Mesothelial cell of epicardium (in vitro differentiated cells): ENCODE results near the gene MOB1B. TPM values are rescaled to one million over a fixed set of nuclear protein-coding genes. Genes with fewer than 3 reads are reported as not detected.

Source experiments
- DNase-seq, 2 experiments: peaks; one replicate each; pipeline ENCODE4 v3.0.0; 2021; ENCODE audit warnings: low spot score in 2 of 2; ENCODE audit not compliant: unreplicated experiment in 2 of 2
- H3K27ac Mint-ChIP-seq: 2 replicates; pipeline ENCODE4 v1.8.0; 2021; ENCODE audit warnings: mixed read lengths
- H3K27me3 Mint-ChIP-seq: 2 replicates; pipeline ENCODE4 v1.8.0; 2021; ENCODE audit warnings: low read depth, mixed read lengths
- H3K36me3 Mint-ChIP-seq: 2 replicates; pipeline ENCODE4 v1.8.0; 2021; ENCODE audit warnings: mixed read lengths
- H3K4me1 Mint-ChIP-seq: 2 replicates; pipeline ENCODE4 v1.8.0; 2021; ENCODE audit warnings: mixed read lengths
- H3K4me3 Mint-ChIP-seq: 2 replicates; pipeline ENCODE4 v1.8.0; 2021; ENCODE audit warnings: mild to moderate bottlenecking, moderate library complexity, mixed read lengths
- H3K9me3 Mint-ChIP-seq: 2 replicates; pipeline ENCODE4 v1.8.0; 2021; ENCODE audit warnings: mixed read lengths
- total RNA-seq: library from RNA; stranded (reverse); gene quantifications from 3 replicates; pipeline ENCODE4 v1.2.1, GENCODE V29; 2021
- TF ChIP-seq, protein P1 (sequence below): fragments of 200-600 bp; sonication (generic); IDR thresholded peaks from one replicate; pipeline ENCODE4 v1.5.0; 2021; ENCODE audit warnings: antibody characterized with exemption; ENCODE audit not compliant: unreplicated experiment

MOB1B gene
- total RNA-seq, 1 donor from 2014 or later, result 36.2 TPM

GRCh38 chr4:70914631-70915030, 12.5 kb downstream of the MOB1B start:
- no peak for DNase-seq
- peaks cover 48% of the 10 kb centered on the region for H3K36me3 Mint-ChIP-seq
- H3K4me3 Mint-ChIP-seq, result no peak overlapping the region
- H3K27ac Mint-ChIP-seq, result no peak overlapping the region
- H3K9me3 Mint-ChIP-seq, result peaks cover 4% of the 10 kb centered on the region
- TF ChIP-seq, protein P1, sequence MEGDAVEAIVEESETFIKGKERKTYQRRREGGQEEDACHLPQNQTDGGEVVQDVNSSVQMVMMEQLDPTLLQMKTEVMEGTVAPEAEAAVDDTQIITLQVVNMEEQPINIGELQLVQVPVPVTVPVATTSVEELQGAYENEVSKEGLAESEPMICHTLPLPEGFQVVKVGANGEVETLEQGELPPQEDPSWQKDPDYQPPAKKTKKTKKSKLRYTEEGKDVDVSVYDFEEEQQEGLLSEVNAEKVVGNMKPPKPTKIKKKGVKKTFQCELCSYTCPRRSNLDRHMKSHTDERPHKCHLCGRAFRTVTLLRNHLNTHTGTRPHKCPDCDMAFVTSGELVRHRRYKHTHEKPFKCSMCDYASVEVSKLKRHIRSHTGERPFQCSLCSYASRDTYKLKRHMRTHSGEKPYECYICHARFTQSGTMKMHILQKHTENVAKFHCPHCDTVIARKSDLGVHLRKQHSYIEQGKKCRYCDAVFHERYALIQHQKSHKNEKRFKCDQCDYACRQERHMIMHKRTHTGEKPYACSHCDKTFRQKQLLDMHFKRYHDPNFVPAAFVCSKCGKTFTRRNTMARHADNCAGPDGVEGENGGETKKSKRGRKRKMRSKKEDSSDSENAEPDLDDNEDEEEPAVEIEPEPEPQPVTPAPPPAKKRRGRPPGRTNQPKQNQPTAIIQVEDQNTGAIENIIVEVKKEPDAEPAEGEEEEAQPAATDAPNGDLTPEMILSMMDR, result no peak
- H3K27me3 Mint-ChIP-seq, result no peaks in the 10 kb centered on the region
- no peaks in the 10 kb centered on the region for H3K4me1 Mint-ChIP-seq

DNA sequence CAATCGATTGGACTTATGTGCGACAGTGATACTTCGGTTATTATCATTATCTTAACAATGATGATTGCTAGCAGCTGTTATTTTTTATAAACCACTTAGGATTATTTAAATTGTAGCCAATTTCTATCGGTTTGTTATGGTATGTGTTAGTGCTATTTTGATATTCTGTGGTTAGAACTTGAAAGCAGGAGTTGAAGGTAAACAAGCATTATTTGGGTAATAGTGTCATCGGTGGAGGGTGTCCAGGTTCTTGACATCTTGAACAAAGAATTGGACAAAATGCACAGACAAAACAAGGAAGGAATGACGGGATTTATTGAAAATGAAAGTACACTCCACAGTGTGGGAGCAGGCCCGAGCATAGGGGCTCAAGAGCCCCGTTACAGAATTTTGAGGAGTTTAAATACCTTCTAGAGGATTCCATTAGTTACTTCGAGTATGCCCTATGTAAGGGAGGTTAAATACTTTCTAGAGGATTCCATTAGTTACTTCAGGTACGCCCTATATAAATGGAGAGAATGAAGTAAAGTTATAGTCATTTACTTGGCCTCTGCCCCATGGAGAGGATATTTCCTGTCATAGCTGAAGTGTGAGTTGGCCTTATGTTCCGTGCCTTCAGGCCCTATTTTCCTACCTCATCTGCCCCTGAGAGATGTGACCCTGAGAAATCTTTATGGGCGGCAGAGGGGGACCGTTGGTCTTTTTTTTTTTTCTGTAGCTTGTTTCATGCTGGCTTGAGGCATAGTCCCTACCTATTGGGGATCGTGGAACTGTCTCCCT, 13.1 kb downstream of the MOB1B start:
- Mint-ChIP-seq H3K27me3 (no peaks in the 10 kb centered on the region), H3K4me1 (no peaks in the 10 kb centered on the region), H3K4me3 (no peak overlapping the region), H3K9me3 (peaks cover 6% of the 10 kb centered on the region), H3K36me3 (peaks cover 51% of the 10 kb centered on the region), H3K27ac (peak overlapping the region; percentile 0)
- TF ChIP-seq, protein P1, result no peak
- DNase-seq, result no peak

- H3K4me3 Mint-ChIP-seq, result no peak overlapping the region
- TF ChIP-seq, protein P1, result no peak
These were observed 13.8 kb downstream of the MOB1B start for GRCh38 chr4:70915874-70916559.

DNA sequence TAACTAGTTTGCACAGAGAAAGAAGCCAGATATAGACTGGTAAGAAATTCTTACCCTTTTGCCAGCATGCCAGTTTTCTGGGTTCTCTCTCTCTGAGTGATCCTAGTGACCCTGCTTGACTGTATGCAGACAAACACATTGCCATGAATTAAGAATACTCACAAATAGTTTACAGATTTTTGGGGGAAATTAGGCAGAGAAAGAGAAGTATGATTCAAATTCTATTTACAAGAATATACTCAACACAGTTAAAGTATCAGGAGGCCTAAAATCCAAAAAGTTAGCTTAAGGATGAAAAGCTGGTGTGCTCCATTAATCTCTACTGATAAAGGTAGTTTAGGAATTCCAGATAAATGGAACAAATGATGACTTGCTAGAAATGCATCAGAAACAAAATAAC, 18.4 kb downstream of the MOB1B start:
- no peak for DNase-seq
- Mint-ChIP-seq H3K36me3 (peaks cover 37% of the 10 kb centered on the region), H3K9me3 (peaks cover 19% of the 10 kb centered on the region), H3K27ac (no peak overlapping the region), H3K27me3 (no peaks in the 10 kb centered on the region), H3K4me3 (no peak overlapping the region), H3K4me1 (peaks cover 2% of the 10 kb centered on the region)
- TF ChIP-seq, protein P1, result no peak

More at GRCh38 chr4:70915874-70916559, 13.8 kb downstream of the MOB1B start:
- Mint-ChIP-seq H3K27me3 (no peaks in the 10 kb centered on the region), H3K27ac (no peak overlapping the region), H3K36me3 (peaks cover 58% of the 10 kb centered on the region), H3K4me1 (no peaks in the 10 kb centered on the region), H3K9me3 (peaks cover 12% of the 10 kb centered on the region)
- DNase-seq, result no peak

DNA sequence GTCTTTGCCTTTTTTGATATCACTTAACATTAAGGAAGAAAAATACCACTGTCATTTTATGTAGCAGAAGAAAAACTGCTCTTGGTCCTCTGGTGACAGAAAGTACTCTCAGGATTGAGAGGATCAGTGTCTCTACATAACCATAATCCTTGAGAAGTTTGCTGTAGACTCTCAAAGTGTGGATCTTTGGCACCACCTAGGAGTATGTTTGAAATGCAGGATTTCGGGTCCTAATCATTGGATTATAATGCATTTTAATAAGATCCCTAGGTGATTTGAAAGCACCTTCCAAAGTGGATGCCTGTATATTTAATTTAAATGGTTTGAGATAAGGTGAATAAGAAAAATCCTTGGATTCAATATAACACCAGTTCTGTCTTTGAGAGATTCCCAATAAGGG, 23.2 kb downstream of the MOB1B start:
- no peak overlapping the region for H3K27ac Mint-ChIP-seq
- TF ChIP-seq, protein P1, result no peak
- H3K9me3 Mint-ChIP-seq, result peaks cover 14% of the 10 kb centered on the region
- DNase-seq, result no peak
- H3K36me3 Mint-ChIP-seq, result peaks cover 18% of the 10 kb centered on the region
- no peak overlapping the region for H3K4me3 Mint-ChIP-seq
- H3K27me3 Mint-ChIP-seq, result no peaks in the 10 kb centered on the region
- peaks cover 7% of the 10 kb centered on the region for H3K4me1 Mint-ChIP-seq
